ENCODE data around the gene PRTFDC1. TPM values are rescaled to one million over a fixed set of nuclear protein-coding genes. Genes with fewer than 3 reads are reported as not detected.
A peak's percentile ranks its signal among the peaks of the same experiment; 100 is the strongest.
"Not testable (repeated sequence)": the region's sequence is repeated elsewhere in the genome, so short reads cannot be mapped to it uniquely, and the experiment has no call there.

Gene PRTFDC1
- total RNA-seq, 8 experiments from 2014 or later: 5.6 to 31.3 (median 10.1) TPM

DNA sequence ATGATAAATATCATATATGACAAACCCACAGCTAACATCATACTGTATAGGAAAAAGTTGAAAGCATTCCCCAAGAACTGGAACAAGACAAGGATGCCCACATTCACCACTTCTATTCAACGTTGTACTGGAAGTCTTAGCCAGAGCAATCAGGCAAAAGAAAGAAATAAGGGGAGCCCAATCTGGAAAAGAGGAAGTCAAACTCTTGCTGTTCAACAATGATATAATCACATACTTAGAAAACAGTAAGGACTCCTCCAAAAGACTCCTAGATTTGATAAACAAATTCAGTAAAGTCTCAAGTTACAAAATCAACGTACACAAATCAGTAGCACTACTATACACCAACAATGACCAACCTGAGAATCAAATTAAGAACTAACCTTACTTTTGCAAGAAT lies 114.6 kb downstream of the PRTFDC1 start:
- H3K4me3 ChIP-seq; H3K4me1 ChIP-seq (replicated peaks in 1 of 2); ATAC-seq (replicated peaks in 6 of 8); H3K27ac ChIP-seq; in situ Hi-C loops (cut with MboI; ENCODE audit: low pct_unique_long_range_greater_than_20kb in 2 of 9, low sequenced_read_pairs in 9 of 9, unreplicated experiment in 9 of 9): not testable (repeated sequence)
- 0 to 95% (median 68%) methylated on average over 1 to 2 of the region's 2 CpGs; no CpG with 5 or more reads in 2 of the 10 experiments for WGBS, 10 experiments

DNA sequence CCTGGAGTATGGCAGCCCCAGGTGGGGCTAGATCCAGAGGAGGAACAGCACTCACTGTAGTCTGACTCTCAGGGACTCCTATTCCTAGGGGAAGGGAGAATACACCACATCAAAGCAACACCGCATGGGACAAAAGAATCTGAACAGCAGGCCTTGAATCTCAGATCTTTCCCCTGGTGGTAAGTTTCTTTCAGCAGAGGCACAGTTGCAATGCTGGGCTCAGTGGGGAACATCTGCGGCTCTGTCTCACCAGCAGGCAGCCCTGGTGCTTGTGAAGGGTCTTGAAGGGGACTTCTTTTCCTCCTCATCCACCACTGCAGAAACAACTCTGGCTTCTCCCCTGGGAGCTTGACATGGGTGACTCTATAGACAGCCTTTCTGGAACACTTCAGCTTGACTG lies 117.5 kb downstream of the PRTFDC1 start:
- ATAC-seq (replicated peaks in 6 of 8): no peak
- H3K4me1 ChIP-seq (replicated peaks in 1 of 2): peaks cover 0 to 5% of the 10 kb centered on the region in 2 donors
- WGBS, 10 experiments: 80% methylated on average over 1 of the region's 2 CpGs; no CpG with 5 or more reads in 9 of the 10 experiments
- H3K27ac ChIP-seq: no peak overlapping the region
- no peak overlapping the region for H3K4me3 ChIP-seq
- in situ Hi-C loops (cut with MboI; ENCODE audit: low pct_unique_long_range_greater_than_20kb in 2 of 9, low sequenced_read_pairs in 9 of 9, unreplicated experiment in 9 of 9): no loop called here

GRCh38 chr10:24826009-24826408 lies 126.4 kb downstream of the PRTFDC1 start:
- Histone ChIP-seq H3K27ac (no peak overlapping the region), H3K4me3 (no peak overlapping the region), H3K4me1 (replicated peaks in 1 of 2) (peaks cover 0 to 3% of the 10 kb centered on the region in 2 donors)
- in situ Hi-C loops (cut with MboI; ENCODE audit: low pct_unique_long_range_greater_than_20kb in 2 of 9, low sequenced_read_pairs in 9 of 9, unreplicated experiment in 9 of 9): no loop called here
- WGBS, 10 experiments: 0 to 84% (median 61%) methylated on average over 2 to 4 of the region's 4 CpGs
- peak in 4 of 8 experiments; percentile 32 to 90 (median 64) for ATAC-seq (replicated peaks in 6 of 8)

- in situ Hi-C loops (cut with MboI; ENCODE audit: low pct_unique_long_range_greater_than_20kb in 2 of 9, low sequenced_read_pairs in 9 of 9, unreplicated experiment in 9 of 9): no loop called here
- Histone ChIP-seq H3K27ac (no peak overlapping the region), H3K4me1 (replicated peaks in 1 of 2) (peaks cover 0 to 4% of the 10 kb centered on the region in 2 donors), H3K4me3 (no peak overlapping the region)
- peak in 3 of 8 experiments; percentile 36 to 87 (median 82) for ATAC-seq (replicated peaks in 6 of 8)
- 0 to 77% (median 33%) methylated on average over 1 of the region's 1 CpG; no CpG with 5 or more reads in 2 of the 10 experiments for WGBS, 10 experiments
Observed at GRCh38 chr10:24825551-24825950, 126.9 kb downstream of the PRTFDC1 start.

DNA sequence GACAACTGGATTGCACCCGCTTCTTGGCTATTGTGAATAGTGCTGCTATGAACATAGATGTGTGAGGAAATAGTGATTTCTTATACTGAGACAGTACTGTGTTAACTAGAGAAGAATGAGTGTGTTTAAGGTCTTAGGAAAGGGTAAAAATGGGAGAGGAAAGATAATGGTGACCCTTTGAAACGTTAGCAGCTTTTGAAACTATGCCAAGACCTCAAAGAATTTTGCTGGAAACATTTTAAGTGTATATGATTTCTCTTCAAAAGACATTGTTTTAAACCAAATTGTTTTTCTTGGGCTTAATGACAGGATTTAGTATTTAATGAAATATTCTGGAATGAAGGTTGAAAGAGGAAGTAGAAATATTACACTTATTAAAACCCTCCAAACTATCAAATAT lies 127.9 kb downstream of the PRTFDC1 start:
- in situ Hi-C loops (cut with MboI; ENCODE audit: low pct_unique_long_range_greater_than_20kb in 2 of 9, low sequenced_read_pairs in 9 of 9, unreplicated experiment in 9 of 9): no loop called here

DNA sequence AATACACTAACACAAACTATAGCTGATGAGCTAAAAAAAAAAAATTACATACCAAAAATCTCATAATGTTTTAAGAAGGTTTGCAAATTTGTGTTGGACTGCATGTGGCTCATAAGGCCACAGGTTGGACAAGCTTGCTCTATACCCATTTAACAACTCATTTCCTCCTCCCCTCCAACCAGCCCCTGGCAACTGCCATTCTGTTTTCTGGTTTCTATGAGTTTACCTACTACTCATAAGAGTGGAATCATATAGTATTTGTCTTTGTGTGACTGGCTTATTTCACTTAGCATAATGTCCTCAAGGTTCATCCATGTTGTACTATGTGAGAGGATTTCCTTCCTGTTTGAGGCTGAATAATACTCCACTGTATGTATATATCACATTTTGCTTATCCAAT lies 128.3 kb downstream of the PRTFDC1 start:
- in situ Hi-C loops (cut with MboI; ENCODE audit: low pct_unique_long_range_greater_than_20kb in 2 of 9, low sequenced_read_pairs in 9 of 9, unreplicated experiment in 9 of 9): no loop called here

More for the DNA sequence above, 127.9 kb downstream of the PRTFDC1 start:
- Histone ChIP-seq H3K4me3 (no peak overlapping the region), H3K27ac (no peak overlapping the region), H3K4me1 (replicated peaks in 1 of 2) (peaks cover 0 to 5% of the 10 kb centered on the region in 2 donors)
- 0 to 88% (median 75%) methylated on average over 1 to 2 of the region's 2 CpGs; no CpG with 5 or more reads in 1 of the 10 experiments for WGBS, 10 experiments
- ATAC-seq (replicated peaks in 6 of 8): no peak

DNA sequence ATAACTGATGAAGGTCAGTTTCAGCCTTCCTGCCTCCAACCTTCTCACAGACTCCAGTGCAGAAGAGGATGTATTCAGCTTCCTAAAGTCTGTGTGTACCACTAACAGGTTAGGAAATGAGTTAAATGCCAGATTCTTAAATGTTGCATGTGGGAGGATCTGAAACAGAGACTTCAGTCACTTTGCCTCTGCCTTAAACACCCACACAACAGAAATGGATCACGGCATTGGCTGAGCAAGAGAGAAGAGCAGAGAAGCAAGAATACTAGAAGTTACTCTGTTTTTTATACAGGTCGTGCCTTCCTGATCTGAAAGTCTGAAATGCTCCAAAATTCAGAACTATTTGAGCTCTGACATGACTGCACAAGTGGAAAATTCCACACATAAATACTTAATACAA lies 129.8 kb downstream of the PRTFDC1 start:
- in situ Hi-C loops (cut with MboI; ENCODE audit: low pct_unique_long_range_greater_than_20kb in 2 of 9, low sequenced_read_pairs in 9 of 9, unreplicated experiment in 9 of 9): no loop called here
- Histone ChIP-seq H3K27ac (no peak overlapping the region), H3K4me1 (replicated peaks in 1 of 2) (peaks cover 0 to 5% of the 10 kb centered on the region in 2 donors), H3K4me3 (no peak overlapping the region)
- ATAC-seq (replicated peaks in 6 of 8): peak in 1 of 8 experiments; percentile 55
- WGBS, 10 experiments: 33 to 100% (median 69%) methylated on average over 1 to 2 of the region's 2 CpGs; no CpG with 5 or more reads in 3 of the 10 experiments

More for the DNA sequence above, 128.3 kb downstream of the PRTFDC1 start:
- no peak for ATAC-seq (replicated peaks in 6 of 8)
- no peak overlapping the region for H3K4me3 ChIP-seq
- H3K4me1 ChIP-seq (replicated peaks in 1 of 2): peaks cover 0 to 5% of the 10 kb centered on the region in 2 donors
- H3K27ac ChIP-seq: no peak overlapping the region

GRCh38 chr10:24821986-24822385 lies 130.4 kb downstream of the PRTFDC1 start:
- WGBS, 10 experiments: 52 to 100% (median 92%) methylated on average over 1 to 3 of the region's 3 CpGs; no CpG with 5 or more reads in 1 of the 10 experiments
- in situ Hi-C loops (cut with MboI; ENCODE audit: low pct_unique_long_range_greater_than_20kb in 2 of 9, low sequenced_read_pairs in 9 of 9, unreplicated experiment in 9 of 9): no loop called here
- peak in 6 of 8 experiments; percentile 10 to 84 (median 54) for ATAC-seq (replicated peaks in 6 of 8)

GRCh38 chr10:24816868-24817396 lies 135.5 kb downstream of the PRTFDC1 start:
- Histone ChIP-seq H3K4me1 (replicated peaks in 1 of 2) (peaks cover 5 to 8% of the 10 kb centered on the region in 2 donors), H3K4me3 (no peak overlapping the region), H3K27ac (no peak overlapping the region)
- in situ Hi-C loops (cut with MboI; ENCODE audit: low pct_unique_long_range_greater_than_20kb in 2 of 9, low sequenced_read_pairs in 9 of 9, unreplicated experiment in 9 of 9): no loop called here
- ATAC-seq (replicated peaks in 6 of 8): no peak
- 74 to 98% (median 93%) methylated on average over 3 to 6 of the region's 6 CpGs; no CpG with 5 or more reads in 3 of the 10 experiments for WGBS, 10 experiments

More at GRCh38 chr10:24821986-24822385, 130.4 kb downstream of the PRTFDC1 start:
- Histone ChIP-seq H3K27ac (no peak overlapping the region), H3K4me1 (replicated peaks in 1 of 2) (peaks cover 0 to 5% of the 10 kb centered on the region in 2 donors), H3K4me3 (no peak overlapping the region)

- no peak overlapping the region for H3K4me3 ChIP-seq
- WGBS, 10 experiments: 64 to 96% (median 83%) methylated on average over 1 to 10 of the region's 11 CpGs; no CpG with 5 or more reads in 1 of the 10 experiments
- in situ Hi-C loops (cut with MboI; ENCODE audit: low pct_unique_long_range_greater_than_20kb in 2 of 9, low sequenced_read_pairs in 9 of 9, unreplicated experiment in 9 of 9): no loop called here
- no peak for ATAC-seq (replicated peaks in 6 of 8)
- no peak overlapping the region for H3K27ac ChIP-seq
- peaks cover 5 to 8% of the 10 kb centered on the region in 2 donors for H3K4me1 ChIP-seq (replicated peaks in 1 of 2)
Observed at GRCh38 chr10:24814568-24815313, 137.7 kb downstream of the PRTFDC1 start.

DNA sequence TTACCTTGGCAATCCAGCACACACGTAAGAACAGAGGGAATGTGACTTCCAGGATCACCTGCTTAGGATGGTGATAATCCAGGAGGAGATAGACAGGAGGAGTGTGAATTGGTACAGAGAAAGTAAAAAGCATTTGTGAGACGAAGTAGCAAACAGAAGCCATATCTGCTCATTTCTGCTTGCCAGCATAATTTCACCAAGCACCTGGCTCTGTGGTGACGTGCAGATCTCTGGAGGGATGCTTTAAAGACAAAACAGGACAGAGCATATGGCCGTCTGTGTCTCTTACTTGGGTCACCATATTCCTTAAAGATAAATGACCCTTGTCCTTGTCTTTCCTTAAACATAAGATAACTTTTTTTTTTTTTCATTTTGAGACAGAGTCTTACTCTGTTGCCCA lies 138.6 kb downstream of the PRTFDC1 start:
- in situ Hi-C loops (cut with MboI; ENCODE audit: low pct_unique_long_range_greater_than_20kb in 2 of 9, low sequenced_read_pairs in 9 of 9, unreplicated experiment in 9 of 9): no loop called here

DNA sequence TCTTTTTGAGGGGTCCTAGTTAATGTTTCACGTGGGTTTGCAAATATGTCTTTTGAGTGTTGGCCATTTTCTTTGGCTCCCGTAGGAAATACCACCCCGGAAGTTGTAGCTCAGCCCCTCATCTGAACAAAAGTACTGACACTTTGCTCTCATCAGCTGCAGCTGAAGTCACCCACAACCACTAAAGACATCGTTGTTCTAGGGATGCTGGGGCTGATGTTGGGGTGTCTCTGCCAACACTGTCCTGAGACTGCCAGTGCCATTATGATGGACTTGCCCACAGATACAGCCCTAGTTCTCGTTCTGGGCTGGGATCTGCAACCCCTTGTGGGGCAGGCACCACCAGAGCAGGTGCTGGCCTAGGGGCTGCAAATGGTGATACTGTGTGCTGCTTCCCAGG lies 146.1 kb downstream of the PRTFDC1 start:
- ATAC-seq (replicated peaks in 6 of 8): no peak
- Histone ChIP-seq H3K4me3 (no peak overlapping the region), H3K27ac (no peak overlapping the region), H3K4me1 (replicated peaks in 1 of 2) (no peaks in the 10 kb centered on the region)
- in situ Hi-C loops (cut with MboI; ENCODE audit: low pct_unique_long_range_greater_than_20kb in 2 of 9, low sequenced_read_pairs in 9 of 9, unreplicated experiment in 9 of 9): no loop called here
- 50 to 90% (median 65%) methylated on average over 1 to 4 of the region's 5 CpGs; no CpG with 5 or more reads in 4 of the 10 experiments for WGBS, 10 experiments

More for the DNA sequence above, 138.6 kb downstream of the PRTFDC1 start:
- H3K4me1 ChIP-seq (replicated peaks in 1 of 2): peaks cover 5 to 8% of the 10 kb centered on the region in 2 donors
- H3K27ac ChIP-seq: no peak overlapping the region
- no peak overlapping the region for H3K4me3 ChIP-seq
- 80 to 100% (median 86%) methylated on average over 1 to 4 of the region's 4 CpGs for WGBS, 10 experiments
- no peak for ATAC-seq (replicated peaks in 6 of 8)

GRCh38 chr10:24804956-24805355 lies 147.4 kb downstream of the PRTFDC1 start:
- in situ Hi-C loops (cut with MboI; ENCODE audit: low pct_unique_long_range_greater_than_20kb in 2 of 9, low sequenced_read_pairs in 9 of 9, unreplicated experiment in 9 of 9): no loop called here
- no peak for ATAC-seq (replicated peaks in 6 of 8)
- Histone ChIP-seq H3K27ac (no peak overlapping the region), H3K4me3 (no peak overlapping the region), H3K4me1 (replicated peaks in 1 of 2) (no peaks in the 10 kb centered on the region)

All from motor neuron (in vitro differentiated cells).